Measurements from ENCODE around the gene TTC33.
A peak's percentile ranks its signal among the peaks of the same experiment; 100 is the strongest.

TTC33 gene

DNA sequence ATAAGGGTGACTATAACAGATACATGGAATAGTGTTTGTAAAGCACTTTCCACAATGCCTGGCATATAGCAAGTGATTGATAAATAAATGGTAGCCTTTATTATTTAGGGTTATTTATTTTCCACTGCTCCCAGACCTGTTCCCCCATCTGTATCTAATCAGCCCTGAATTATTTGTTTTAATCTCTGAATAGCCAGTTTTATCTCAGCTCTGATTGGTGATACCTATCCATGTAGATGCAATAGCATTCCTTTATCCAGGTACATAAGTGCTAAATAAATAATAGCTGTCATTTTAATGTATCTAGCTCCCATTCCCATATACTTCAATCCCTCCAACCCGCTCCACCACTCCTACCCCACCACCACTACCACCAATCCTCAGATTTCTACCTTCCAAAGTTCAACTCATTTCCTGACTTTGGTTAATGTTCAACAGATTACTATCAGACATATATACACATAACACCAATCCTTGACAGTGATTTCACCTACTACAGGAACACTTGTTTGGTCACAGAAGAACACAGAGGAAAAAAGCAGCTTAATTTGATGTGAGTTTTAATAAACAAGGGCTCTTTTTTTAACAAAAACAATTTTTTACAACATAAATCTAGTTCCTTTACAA lies 28.4 kb upstream of the TTC33 start:
- no peak overlapping the region for H4K12ac ChIP-seq (ENCODE audit: low read depth, low read length)
- H2AFZ ChIP-seq (ENCODE audit: insufficient read depth, low read length, poor library complexity) = no peak overlapping the region
- H2BK120ac ChIP-seq (ENCODE audit: insufficient read depth, low read length, poor library complexity) = no peak overlapping the region
- H3K27ac ChIP-seq (ENCODE audit: low read depth, low read length) = no peak overlapping the region
- peak overlapping the region; percentile 62 for H3K4ac ChIP-seq (ENCODE audit: low read depth, low read length)
- no peak overlapping the region for H3K4me3 ChIP-seq (ENCODE audit: low read depth, low read length)
- H3K18ac ChIP-seq (ENCODE audit: low read length) = no peak overlapping the region
- no peak overlapping the region for H3K4me2 ChIP-seq (ENCODE audit: low read length)
- H3K79me2 ChIP-seq (ENCODE audit: control insufficient read depth, insufficient read depth, low read length, poor library complexity) = peaks cover 3% of the 10 kb centered on the region
- H2BK12ac ChIP-seq (ENCODE audit: low read length) = no peak overlapping the region
- peaks cover 0 to 2% of the 10 kb centered on the region in 2 experiments for H3K4me1 ChIP-seq (ENCODE audit: control insufficient read depth in 1 of 2, insufficient read depth in 2 of 2, low read length in 2 of 2)
- no peak overlapping the region for H2BK5ac ChIP-seq (ENCODE audit: low read depth, low read length, poor library complexity)
- no peak overlapping the region for H3K9ac ChIP-seq (ENCODE audit: low read length)
- no peak overlapping the region for H4K8ac ChIP-seq (ENCODE audit: low read depth, low read length)
- H3K9me3 ChIP-seq (ENCODE audit: insufficient read depth, low read depth, low read length) = no peaks in the 10 kb centered on the region
- WGBS (ENCODE audit: extremely low coverage, insufficient coverage, insufficient read length) = 100% methylated on average over 1 of the region's 1 CpG
- peaks cover 0 to 2% of the 10 kb centered on the region in 2 experiments for H3K36me3 ChIP-seq (ENCODE audit: control insufficient read depth in 1 of 2, insufficient read depth in 2 of 2, low read length in 2 of 2)
- no peaks in the 10 kb centered on the region for H3K79me1 ChIP-seq (ENCODE audit: low read length)
- H3K27me3 ChIP-seq (ENCODE audit: insufficient read depth, low read length) = no peaks in the 10 kb centered on the region
- H4K91ac ChIP-seq (ENCODE audit: low read depth, low read length) = no peak overlapping the region
- no peak for DNase-seq
- no peak overlapping the region for H3K23ac ChIP-seq (ENCODE audit: low read length)
- no peak overlapping the region for H3K14ac ChIP-seq (ENCODE audit: low read length)
- H2AK5ac ChIP-seq (ENCODE audit: low read length) = no peak overlapping the region

DNA sequence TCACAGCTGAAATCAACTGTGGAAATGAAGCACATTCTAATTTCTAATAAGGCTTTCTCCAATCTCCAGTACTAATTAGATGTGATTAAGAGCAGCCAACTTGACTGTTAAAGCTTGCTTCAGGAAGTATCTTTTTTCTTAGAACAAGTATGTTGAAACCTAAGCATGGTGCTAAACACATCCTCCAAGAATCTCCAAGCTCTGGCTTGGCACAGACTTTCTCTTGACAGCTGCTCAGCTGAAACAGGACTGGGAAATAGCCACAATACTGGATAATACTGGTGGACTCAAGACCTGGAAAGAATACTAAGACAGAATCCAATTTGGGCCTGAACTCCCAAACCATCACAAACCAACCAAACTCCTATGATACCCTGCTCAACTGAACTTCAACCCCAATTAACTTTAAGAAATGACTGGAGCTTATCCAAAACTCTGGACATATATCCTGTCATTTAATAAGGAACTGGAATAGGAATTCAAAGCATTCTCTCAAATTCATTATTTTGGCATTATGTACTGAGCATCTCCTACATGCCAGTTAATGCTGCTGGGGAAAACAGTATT lies 26.2 kb upstream of the TTC33 start:
- H4K8ac ChIP-seq (ENCODE audit: low read depth, low read length) = no peak overlapping the region
- H4K91ac ChIP-seq (ENCODE audit: low read depth, low read length) = no peak overlapping the region
- H3K23ac ChIP-seq (ENCODE audit: low read length) = no peak overlapping the region
- peaks cover 0 to 2% of the 10 kb centered on the region in 2 experiments for H3K4me1 ChIP-seq (ENCODE audit: control insufficient read depth in 1 of 2, insufficient read depth in 2 of 2, low read length in 2 of 2)
- peak overlapping the region; percentile 21 for H3K4ac ChIP-seq (ENCODE audit: low read depth, low read length)
- H4K12ac ChIP-seq (ENCODE audit: low read depth, low read length) = no peak overlapping the region
- no peak overlapping the region for H2AK5ac ChIP-seq (ENCODE audit: low read length)
- H2AFZ ChIP-seq (ENCODE audit: insufficient read depth, low read length, poor library complexity) = no peak overlapping the region
- H3K36me3 ChIP-seq (ENCODE audit: control insufficient read depth in 1 of 2, insufficient read depth in 2 of 2, low read length in 2 of 2) = no peaks in the 10 kb centered on the region
- H3K14ac ChIP-seq (ENCODE audit: low read length) = no peak overlapping the region
- H3K79me1 ChIP-seq (ENCODE audit: low read length) = no peaks in the 10 kb centered on the region
- peaks cover 3% of the 10 kb centered on the region for H3K79me2 ChIP-seq (ENCODE audit: control insufficient read depth, insufficient read depth, low read length, poor library complexity)
- H3K27me3 ChIP-seq (ENCODE audit: insufficient read depth, low read length) = no peaks in the 10 kb centered on the region
- H2BK12ac ChIP-seq (ENCODE audit: low read length) = no peak overlapping the region
- no peak for DNase-seq
- no peak overlapping the region for H2BK5ac ChIP-seq (ENCODE audit: low read depth, low read length, poor library complexity)
- H3K9me3 ChIP-seq (ENCODE audit: insufficient read depth, low read depth, low read length) = no peaks in the 10 kb centered on the region
- H3K27ac ChIP-seq (ENCODE audit: low read depth, low read length) = no peak overlapping the region
- no peak overlapping the region for H3K4me3 ChIP-seq (ENCODE audit: low read depth, low read length)
- H3K18ac ChIP-seq (ENCODE audit: low read length) = no peak overlapping the region
- no peak overlapping the region for H2BK120ac ChIP-seq (ENCODE audit: insufficient read depth, low read length, poor library complexity)
- no peak overlapping the region for H3K4me2 ChIP-seq (ENCODE audit: low read length)
- H3K9ac ChIP-seq (ENCODE audit: low read length) = no peak overlapping the region

DNA sequence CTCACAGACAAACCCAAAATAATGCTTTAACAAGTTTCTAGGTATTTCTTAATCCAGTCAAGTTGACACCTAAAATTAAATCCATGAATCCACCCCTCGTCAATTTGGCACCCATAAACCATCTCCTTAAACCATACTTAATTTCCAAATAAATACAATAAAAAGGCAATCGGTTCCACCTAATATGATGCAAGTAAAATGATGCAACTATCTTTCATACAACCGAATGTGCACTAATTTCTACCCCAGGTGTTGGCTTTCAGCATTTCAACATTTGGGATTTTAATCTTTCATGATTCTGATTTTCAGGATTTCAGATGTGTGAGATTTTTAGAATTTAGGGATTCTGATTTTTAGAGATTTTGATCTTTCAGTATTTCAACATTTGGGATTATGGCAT lies 25.1 kb upstream of the TTC33 start:
- Histone ChIP-seq H2BK5ac (ENCODE audit: low read depth, low read length, poor library complexity) (no peak overlapping the region), H3K18ac (ENCODE audit: low read length) (no peak overlapping the region), H3K79me1 (ENCODE audit: low read length) (no peaks in the 10 kb centered on the region), H3K4me3 (ENCODE audit: low read depth, low read length) (no peak overlapping the region), H4K8ac (ENCODE audit: low read depth, low read length) (no peak overlapping the region), H3K36me3 (ENCODE audit: control insufficient read depth in 1 of 2, insufficient read depth in 2 of 2, low read length in 2 of 2) (no peaks in the 10 kb centered on the region), H2BK12ac (ENCODE audit: low read length) (no peak overlapping the region), H3K14ac (ENCODE audit: low read length) (no peak overlapping the region), H3K23ac (ENCODE audit: low read length) (no peak overlapping the region), H3K27me3 (ENCODE audit: insufficient read depth, low read length) (no peaks in the 10 kb centered on the region), H4K12ac (ENCODE audit: low read depth, low read length) (no peak overlapping the region), H3K4ac (ENCODE audit: low read depth, low read length) (peak overlapping the region; percentile 91), H2AFZ (ENCODE audit: insufficient read depth, low read length, poor library complexity) (no peak overlapping the region), H3K9ac (ENCODE audit: low read length) (no peak overlapping the region), H2AK5ac (ENCODE audit: low read length) (no peak overlapping the region), H3K79me2 (ENCODE audit: control insufficient read depth, insufficient read depth, low read length, poor library complexity) (peaks cover 3% of the 10 kb centered on the region), H3K27ac (ENCODE audit: low read depth, low read length) (no peak overlapping the region), H3K4me2 (ENCODE audit: low read length) (no peak overlapping the region), H2BK120ac (ENCODE audit: insufficient read depth, low read length, poor library complexity) (no peak overlapping the region), H4K91ac (ENCODE audit: low read depth, low read length) (no peak overlapping the region), H3K4me1 (ENCODE audit: control insufficient read depth in 1 of 2, insufficient read depth in 2 of 2, low read length in 2 of 2) (peaks cover 0 to 2% of the 10 kb centered on the region in 2 experiments), H3K9me3 (ENCODE audit: insufficient read depth, low read depth, low read length) (no peaks in the 10 kb centered on the region)
- 100% methylated on average over 1 of the region's 3 CpGs for WGBS (ENCODE audit: extremely low coverage, insufficient coverage, insufficient read length)
- DNase-seq = no peak

GRCh38 chr5:40780199-40780598 lies 24.4 kb upstream of the TTC33 start:
- H3K79me1 ChIP-seq (ENCODE audit: low read length) = no peaks in the 10 kb centered on the region
- peaks cover 0 to 2% of the 10 kb centered on the region in 2 experiments for H3K4me1 ChIP-seq (ENCODE audit: control insufficient read depth in 1 of 2, insufficient read depth in 2 of 2, low read length in 2 of 2)
- H3K18ac ChIP-seq (ENCODE audit: low read length) = no peak overlapping the region
- H3K79me2 ChIP-seq (ENCODE audit: control insufficient read depth, insufficient read depth, low read length, poor library complexity) = peaks cover 3% of the 10 kb centered on the region
- no peak overlapping the region for H3K9ac ChIP-seq (ENCODE audit: low read length)
- H3K4ac ChIP-seq (ENCODE audit: low read depth, low read length) = peak overlapping the region; percentile 91
- no peaks in the 10 kb centered on the region for H3K9me3 ChIP-seq (ENCODE audit: insufficient read depth, low read depth, low read length)
- no peak overlapping the region for H3K4me3 ChIP-seq (ENCODE audit: low read depth, low read length)
- H3K27ac ChIP-seq (ENCODE audit: low read depth, low read length) = no peak overlapping the region
- no peak overlapping the region for H2AFZ ChIP-seq (ENCODE audit: insufficient read depth, low read length, poor library complexity)
- no peak overlapping the region for H3K23ac ChIP-seq (ENCODE audit: low read length)
- WGBS (ENCODE audit: extremely low coverage, insufficient coverage, insufficient read length) = no CpG with 5 or more reads among the region's 5 CpGs
- H4K8ac ChIP-seq (ENCODE audit: low read depth, low read length) = no peak overlapping the region
- no peak overlapping the region for H2AK5ac ChIP-seq (ENCODE audit: low read length)
- no peaks in the 10 kb centered on the region for H3K27me3 ChIP-seq (ENCODE audit: insufficient read depth, low read length)
- no peak overlapping the region for H3K14ac ChIP-seq (ENCODE audit: low read length)
- no peak overlapping the region for H2BK120ac ChIP-seq (ENCODE audit: insufficient read depth, low read length, poor library complexity)
- no peak overlapping the region for H2BK12ac ChIP-seq (ENCODE audit: low read length)
- DNase-seq = peak in 1 of 2 donors; percentile 54
- no peaks in the 10 kb centered on the region for H3K36me3 ChIP-seq (ENCODE audit: control insufficient read depth in 1 of 2, insufficient read depth in 2 of 2, low read length in 2 of 2)
- H3K4me2 ChIP-seq (ENCODE audit: low read length) = no peak overlapping the region
- H4K12ac ChIP-seq (ENCODE audit: low read depth, low read length) = no peak overlapping the region
- no peak overlapping the region for H4K91ac ChIP-seq (ENCODE audit: low read depth, low read length)
- H2BK5ac ChIP-seq (ENCODE audit: low read depth, low read length, poor library complexity) = no peak overlapping the region

Measured in trophoblast cell (in vitro differentiated cells and primary cell).